Measurements from ENCODE around the gene TRIM5.
"Not testable (repeated sequence)": the region's sequence is repeated elsewhere in the genome, so short reads cannot be mapped to it uniquely, and the experiment has no call there.

The TRIM5 gene

DNA sequence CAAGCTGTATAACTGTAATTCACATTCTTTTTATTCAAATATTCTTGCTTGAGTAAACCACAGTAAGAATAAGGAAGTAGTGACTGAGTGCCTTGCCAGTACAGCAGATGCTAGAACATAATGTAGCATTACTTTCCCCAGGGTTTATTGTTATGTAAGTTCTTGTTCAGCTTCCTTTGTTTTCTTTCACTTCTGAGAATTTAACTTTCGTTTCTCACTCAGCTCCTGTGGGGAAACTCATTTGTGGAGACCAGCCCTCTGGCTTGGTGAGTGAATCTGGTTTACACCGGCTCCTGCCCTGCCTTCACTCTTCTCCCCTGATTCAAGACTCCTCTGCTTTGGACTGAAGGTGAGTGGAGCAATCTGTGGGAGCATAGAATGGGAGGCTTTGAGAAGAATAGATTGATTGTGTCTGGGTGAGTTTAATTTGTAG lies 4.7 kb upstream of the TRIM5 start, which contains the start of gene TRIM22:
TSS of gene TRIM22 (plus strand) at position 240 of the 433 bp plus-strand sequence. CDS start 6,443 bp downstream, outside the sequence.
- DNase-seq, result peak in 5 of 56 donors; percentile 4 to 20 (median 7)

GRCh38 chr11:5688482-5688881 lies 3.6 kb upstream of the TRIM5 start:
- no peak for DNase-seq

GRCh38 chr11:5686426-5686825 lies 1.6 kb upstream of the TRIM5 start:
- no peak for DNase-seq

GRCh38 chr11:5684036-5684645 lies 733 bp downstream of the TRIM5 start:
- no peak for DNase-seq

- not testable (repeated sequence) for DNase-seq
Observed at GRCh38 chr11:5683620-5684019, 1.3 kb downstream of the TRIM5 start.

GRCh38 chr11:5682890-5683441 lies 1.9 kb downstream of the TRIM5 start:
- DNase-seq, result not testable (repeated sequence)

- DNase-seq, result no peak
Observed at GRCh38 chr11:5679811-5680210, 5.1 kb downstream of the TRIM5 start.

GRCh38 chr11:5674391-5674790 lies 10.5 kb downstream of the TRIM5 start:
- DNase-seq, result no peak

DNA sequence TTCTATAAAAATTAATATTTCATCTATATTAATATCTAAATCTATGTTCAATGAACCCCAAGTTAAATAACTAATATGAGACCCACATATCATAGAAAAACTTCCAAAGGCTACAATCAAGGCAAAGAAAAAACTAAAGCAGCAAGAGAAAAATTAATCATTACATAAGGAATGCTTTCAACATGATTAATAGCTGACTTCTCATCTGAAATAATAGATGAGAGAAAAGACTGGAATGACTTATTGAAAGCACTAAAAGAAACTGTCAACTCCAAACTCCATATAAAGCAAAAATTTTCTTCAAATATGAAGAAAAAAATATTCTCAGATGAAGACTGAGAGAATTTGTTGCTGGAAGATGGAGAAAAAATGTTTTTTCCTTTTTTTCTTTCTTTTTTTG lies 13.0 kb downstream of the TRIM5 start:
- DNase-seq, result no peak

- DNase-seq, result no peak
Observed at GRCh38 chr11:5666402-5666793, 18.5 kb downstream of the TRIM5 start.

GRCh38 chr11:5665746-5666401 lies 19.0 kb downstream of the TRIM5 start:
- no peak for DNase-seq

- DNase-seq, result no peak
Observed at GRCh38 chr11:5665051-5665570, 19.8 kb downstream of the TRIM5 start.

DNA sequence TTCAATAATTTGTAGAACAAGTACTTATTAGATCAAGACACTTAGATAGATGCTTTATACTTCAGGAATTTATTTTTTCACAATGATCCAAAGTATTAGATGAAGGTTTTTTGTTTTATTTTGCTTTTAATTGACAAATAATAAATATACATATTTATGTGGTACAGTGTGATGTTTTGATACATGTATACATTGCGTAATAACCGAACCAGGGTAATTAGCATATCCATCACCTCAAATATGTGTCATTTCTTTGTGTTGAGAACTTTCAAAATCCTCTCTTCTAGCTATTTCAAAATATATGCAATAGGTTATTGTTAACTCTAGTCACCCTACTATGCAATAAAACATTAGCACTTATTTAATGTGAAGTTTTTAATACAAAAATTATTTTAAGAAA lies 21.4 kb downstream of the TRIM5 start:
- DNase-seq, result no peak

DNA sequence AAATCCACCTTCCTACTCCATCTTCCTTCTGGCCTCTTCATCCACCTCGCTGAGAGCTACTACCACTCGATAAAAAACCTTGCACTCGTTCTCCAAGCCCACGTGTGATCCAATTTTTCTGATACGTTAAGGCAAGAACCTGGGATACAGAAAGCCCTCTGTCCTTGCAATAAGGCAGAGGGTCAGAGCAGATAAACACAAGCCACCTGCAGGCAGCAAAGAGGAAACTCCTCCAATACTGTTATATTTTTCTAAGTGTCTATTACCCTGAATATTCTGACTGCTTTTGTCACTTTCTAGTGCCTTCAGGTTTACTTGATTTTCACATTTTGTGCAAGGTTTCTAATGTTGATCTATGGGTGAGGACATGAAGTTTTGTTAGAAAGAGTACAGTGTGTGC lies 26.6 kb downstream of the TRIM5 start:
- no peak for DNase-seq

DNA sequence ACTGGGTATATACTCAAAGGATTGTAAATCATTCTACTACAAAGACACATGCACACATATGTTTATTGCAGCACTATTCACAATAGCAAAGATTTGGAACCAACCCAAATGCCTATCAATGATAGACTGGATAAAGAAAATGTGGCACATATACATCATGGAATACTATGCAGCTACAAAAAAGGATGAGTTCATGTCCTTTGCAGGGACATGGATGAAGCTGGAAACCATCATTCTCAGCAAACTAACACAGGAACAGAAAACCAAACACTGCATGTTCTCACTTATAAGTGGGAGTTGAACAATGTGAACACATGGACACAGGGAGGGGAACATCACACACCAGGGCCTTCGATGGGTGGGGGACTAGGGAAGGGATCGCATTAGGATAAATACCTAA lies 27.9 kb downstream of the TRIM5 start:
- DNase-seq, result not testable (repeated sequence)

GRCh38 chr11:5655474-5655873 lies 29.4 kb downstream of the TRIM5 start:
- no peak for DNase-seq

- DNase-seq, result no peak
Observed at GRCh38 chr11:5646139-5646538, 38.7 kb downstream of the TRIM5 start.

DNA sequence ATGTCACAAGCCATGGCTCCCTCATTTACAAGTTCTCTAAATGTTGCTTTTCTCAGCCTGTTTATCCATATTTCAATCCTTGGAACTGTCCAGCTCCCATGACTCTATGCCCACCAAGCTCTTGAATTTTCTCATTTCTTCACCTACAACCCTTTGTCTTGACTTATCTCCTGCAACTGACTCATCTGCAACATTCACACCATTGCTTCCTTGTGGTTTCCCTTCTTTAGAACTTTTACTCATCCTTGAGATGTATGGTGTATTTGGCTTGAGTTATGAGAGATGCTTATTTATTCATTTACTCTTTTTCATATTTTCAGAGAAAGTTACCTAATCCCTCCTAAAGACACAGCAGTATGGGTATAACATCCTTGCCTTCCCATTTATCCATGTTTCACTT lies 41.3 kb downstream of the TRIM5 start:
- no peak for DNase-seq

DNA sequence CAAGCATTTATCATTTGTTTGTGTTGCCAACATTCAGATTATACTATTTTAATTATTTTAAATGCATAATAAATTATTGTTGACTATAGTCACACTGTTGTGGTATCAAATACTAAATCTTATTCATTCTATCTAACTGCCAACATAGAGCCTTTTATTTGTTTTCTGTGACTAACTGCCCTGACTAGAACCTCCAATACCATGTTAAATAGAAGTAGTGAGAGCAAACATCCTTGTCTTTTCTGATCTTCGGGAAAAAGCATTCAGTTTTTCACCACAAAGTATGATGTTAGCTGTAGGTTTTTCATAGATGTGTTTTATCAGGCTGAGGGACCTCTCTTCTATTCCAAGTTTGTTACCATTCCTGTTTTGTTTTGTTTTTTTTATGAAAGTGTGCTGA lies 44.9 kb downstream of the TRIM5 start:
- no peak for DNase-seq

DNA sequence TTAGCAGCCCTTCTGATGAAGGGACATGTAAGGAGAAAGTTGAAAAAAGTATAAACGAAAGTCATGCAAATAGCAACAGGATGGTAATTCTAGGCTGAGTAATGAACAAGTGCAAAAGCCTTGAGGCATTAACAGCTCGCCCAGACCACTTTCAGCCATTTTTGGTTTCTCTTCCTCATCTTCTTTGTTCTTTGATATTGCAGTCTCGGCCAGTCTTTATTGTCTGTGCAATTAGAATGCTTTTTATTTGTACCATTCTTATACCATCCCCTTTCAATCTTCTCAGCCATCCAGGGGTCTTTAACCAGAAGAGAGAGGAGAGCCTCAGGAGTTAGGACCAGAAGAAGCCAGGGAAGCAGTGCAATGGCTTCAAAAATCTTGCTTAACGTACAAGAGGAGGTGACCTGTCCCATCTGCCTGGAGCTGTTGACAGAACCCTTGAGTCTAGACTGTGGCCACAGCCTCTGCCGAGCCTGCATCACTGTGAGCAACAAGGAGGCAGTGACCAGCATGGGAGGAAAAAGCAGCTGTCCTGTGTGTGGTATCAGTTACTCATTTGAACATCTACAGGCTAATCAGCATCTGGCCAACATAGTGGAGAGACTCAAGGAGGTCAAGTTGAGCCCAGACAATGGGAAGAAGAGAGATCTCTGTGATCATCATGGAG lies 52.8 kb downstream of the TRIM5 start:
- DNase-seq, result no peak

GRCh38 chr11:5631417-5631816 lies 53.5 kb downstream of the TRIM5 start:
- DNase-seq, result no peak

- no peak for DNase-seq
Observed at GRCh38 chr11:5626196-5626595, 58.7 kb downstream of the TRIM5 start.

All from nucleus accumbens (tissue), 56 donors.